DOHH2 (cell line): ENCODE results near the gene MTG1.

Experiments
- EZH2phosphoT487 ChIP-seq: fragments of 200-600 bp; sonication (generic); IDR thresholded peaks from 2 replicates; pipeline ENCODE4 v1.6.1; 2017; ENCODE audit warnings: borderline replicate concordance, mild to moderate bottlenecking, antibody characterized with exemption, low read length, moderate library complexity, mixed read lengths
- TF ChIP-seq, protein P1 (sequence below): fragments of 200-600 bp; sonication (generic); IDR thresholded peaks from one replicate; pipeline ENCODE4 v1.5.1; 2014; ENCODE audit warnings: antibody characterized with exemption, mild to moderate bottlenecking, low read depth, low read length; ENCODE audit not compliant: poor library complexity, severe bottlenecking

DNA sequence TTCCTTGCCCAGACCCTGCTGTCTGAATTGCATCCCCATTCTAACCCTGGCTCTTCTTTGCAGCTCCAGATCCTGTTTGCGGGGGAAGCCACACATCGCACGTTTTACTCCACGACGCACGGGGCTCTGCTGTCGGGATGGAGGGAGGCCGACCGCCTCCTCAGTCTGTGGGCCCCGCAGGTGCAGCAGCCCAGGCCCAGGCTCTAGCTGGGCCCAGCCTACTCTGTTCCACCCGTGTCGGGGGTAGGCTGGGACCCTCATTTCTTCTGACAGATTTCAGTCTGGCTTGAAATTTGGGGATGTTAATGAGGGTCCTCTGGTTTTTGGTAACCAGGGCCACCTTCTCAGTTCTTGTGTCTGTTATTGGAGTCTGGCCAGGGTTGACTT lies 2.7 kb upstream of the MTG1 start:
- TF ChIP-seq, protein P1, sequence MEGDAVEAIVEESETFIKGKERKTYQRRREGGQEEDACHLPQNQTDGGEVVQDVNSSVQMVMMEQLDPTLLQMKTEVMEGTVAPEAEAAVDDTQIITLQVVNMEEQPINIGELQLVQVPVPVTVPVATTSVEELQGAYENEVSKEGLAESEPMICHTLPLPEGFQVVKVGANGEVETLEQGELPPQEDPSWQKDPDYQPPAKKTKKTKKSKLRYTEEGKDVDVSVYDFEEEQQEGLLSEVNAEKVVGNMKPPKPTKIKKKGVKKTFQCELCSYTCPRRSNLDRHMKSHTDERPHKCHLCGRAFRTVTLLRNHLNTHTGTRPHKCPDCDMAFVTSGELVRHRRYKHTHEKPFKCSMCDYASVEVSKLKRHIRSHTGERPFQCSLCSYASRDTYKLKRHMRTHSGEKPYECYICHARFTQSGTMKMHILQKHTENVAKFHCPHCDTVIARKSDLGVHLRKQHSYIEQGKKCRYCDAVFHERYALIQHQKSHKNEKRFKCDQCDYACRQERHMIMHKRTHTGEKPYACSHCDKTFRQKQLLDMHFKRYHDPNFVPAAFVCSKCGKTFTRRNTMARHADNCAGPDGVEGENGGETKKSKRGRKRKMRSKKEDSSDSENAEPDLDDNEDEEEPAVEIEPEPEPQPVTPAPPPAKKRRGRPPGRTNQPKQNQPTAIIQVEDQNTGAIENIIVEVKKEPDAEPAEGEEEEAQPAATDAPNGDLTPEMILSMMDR: no peak
- TF ChIP-seq EZH2phosphoT487: no peak
